ENCODE results near the gene THRB.

The THRB gene

GRCh38 chr3:24273491-24273890, 221.2 kb downstream of the THRB start:
- DNase-seq (ENCODE audit: low read depth in 2 of 2, low spot score in 1 of 2) = no peak

- no peak for DNase-seq (ENCODE audit: low read depth in 2 of 2, low spot score in 1 of 2)
Observed at GRCh38 chr3:24272875-24273274, 221.8 kb downstream of the THRB start.

GRCh38 chr3:24272408-24272807, 222.2 kb downstream of the THRB start:
- DNase-seq (ENCODE audit: low read depth in 2 of 2, low spot score in 1 of 2) = no peak

- no peak for DNase-seq (ENCODE audit: low read depth in 2 of 2, low spot score in 1 of 2)
Observed at GRCh38 chr3:24271228-24271627, 223.4 kb downstream of the THRB start.

- DNase-seq (ENCODE audit: low read depth in 2 of 2, low spot score in 1 of 2) = no peak
Observed at GRCh38 chr3:24270744-24271143, 223.9 kb downstream of the THRB start.

- DNase-seq (ENCODE audit: low read depth in 2 of 2, low spot score in 1 of 2) = no peak
Observed at GRCh38 chr3:24270204-24270691, 224.4 kb downstream of the THRB start.

GRCh38 chr3:24264748-24265158, 229.9 kb downstream of the THRB start:
- DNase-seq (ENCODE audit: low read depth in 2 of 2, low spot score in 1 of 2) = no peak

GRCh38 chr3:24264011-24264410, 230.6 kb downstream of the THRB start:
- DNase-seq (ENCODE audit: low read depth in 2 of 2, low spot score in 1 of 2) = no peak

- DNase-seq (ENCODE audit: low read depth in 2 of 2, low spot score in 1 of 2) = no peak
Observed at GRCh38 chr3:24263069-24263668, 231.5 kb downstream of the THRB start.

- no peak for DNase-seq (ENCODE audit: low read depth in 2 of 2, low spot score in 1 of 2)
Observed at GRCh38 chr3:24261521-24261920, 233.1 kb downstream of the THRB start.

GRCh38 chr3:24259901-24260512, 234.6 kb downstream of the THRB start:
- DNase-seq (ENCODE audit: low read depth in 2 of 2, low spot score in 1 of 2) = no peak

GRCh38 chr3:24258727-24259600, 235.7 kb downstream of the THRB start:
- no peak for DNase-seq (ENCODE audit: low read depth in 2 of 2, low spot score in 1 of 2)

- DNase-seq (ENCODE audit: low read depth in 2 of 2, low spot score in 1 of 2) = no peak
Observed at GRCh38 chr3:24258260-24258659, 236.4 kb downstream of the THRB start.

- DNase-seq (ENCODE audit: low read depth in 2 of 2, low spot score in 1 of 2) = no peak
Observed at GRCh38 chr3:24255414-24255813, 239.2 kb downstream of the THRB start.

GRCh38 chr3:24254649-24255048, 240.0 kb downstream of the THRB start:
- no peak for DNase-seq (ENCODE audit: low read depth in 2 of 2, low spot score in 1 of 2)

- DNase-seq (ENCODE audit: low read depth in 2 of 2, low spot score in 1 of 2) = no peak
Observed at GRCh38 chr3:24253336-24253735, 241.3 kb downstream of the THRB start.

GRCh38 chr3:24249523-24249922, 245.1 kb downstream of the THRB start:
- no peak for DNase-seq (ENCODE audit: low read depth in 2 of 2, low spot score in 1 of 2)

- DNase-seq (ENCODE audit: low read depth in 2 of 2, low spot score in 1 of 2) = no peak
Observed at GRCh38 chr3:24245056-24245455, 249.6 kb downstream of the THRB start.

- DNase-seq (ENCODE audit: low read depth in 2 of 2, low spot score in 1 of 2) = no peak
Observed at GRCh38 chr3:24244491-24244890, 250.2 kb downstream of the THRB start.

GRCh38 chr3:24242012-24242698, 252.5 kb downstream of the THRB start:
- DNase-seq (ENCODE audit: low read depth in 2 of 2, low spot score in 1 of 2) = no peak

GRCh38 chr3:24240306-24240705, 254.3 kb downstream of the THRB start:
- no peak for DNase-seq (ENCODE audit: low read depth in 2 of 2, low spot score in 1 of 2)
